Suprapubic skin (tissue), 4 donors: ENCODE results near the gene INHBA.

ENCODE experiments used
- POLR2A ChIP-seq, 2 donors: fragments of 450-650 bp; IDR thresholded peaks; one replicate each; pipeline ENCODE4 v1.6.1; 2017; ENCODE audit warnings: antibody characterized with exemption in 2 of 2, mild to moderate bottlenecking in 2 of 2, moderate library complexity in 2 of 2
- POLR2AphosphoS5 ChIP-seq, 3 donors: sonication (generic); formaldehyde crosslinking; IDR thresholded peaks; one replicate each; pipeline ENCODE4 v1.6.1; 2017; ENCODE audit warnings: antibody characterized with exemption in 3 of 3
- TF ChIP-seq, protein P1 (sequence below), 2 donors: fragments of 200-600 bp in 1 of 2; fragments of 450-650 bp in 1 of 2; sonication (generic) in 1 of 2; IDR thresholded peaks; one replicate each; pipeline ENCODE4 v1.5.1; 2016 to 2019; ENCODE audit warnings: antibody characterized with exemption in 2 of 2, mild to moderate bottlenecking in 1 of 2, moderate library complexity in 1 of 2

DNA sequence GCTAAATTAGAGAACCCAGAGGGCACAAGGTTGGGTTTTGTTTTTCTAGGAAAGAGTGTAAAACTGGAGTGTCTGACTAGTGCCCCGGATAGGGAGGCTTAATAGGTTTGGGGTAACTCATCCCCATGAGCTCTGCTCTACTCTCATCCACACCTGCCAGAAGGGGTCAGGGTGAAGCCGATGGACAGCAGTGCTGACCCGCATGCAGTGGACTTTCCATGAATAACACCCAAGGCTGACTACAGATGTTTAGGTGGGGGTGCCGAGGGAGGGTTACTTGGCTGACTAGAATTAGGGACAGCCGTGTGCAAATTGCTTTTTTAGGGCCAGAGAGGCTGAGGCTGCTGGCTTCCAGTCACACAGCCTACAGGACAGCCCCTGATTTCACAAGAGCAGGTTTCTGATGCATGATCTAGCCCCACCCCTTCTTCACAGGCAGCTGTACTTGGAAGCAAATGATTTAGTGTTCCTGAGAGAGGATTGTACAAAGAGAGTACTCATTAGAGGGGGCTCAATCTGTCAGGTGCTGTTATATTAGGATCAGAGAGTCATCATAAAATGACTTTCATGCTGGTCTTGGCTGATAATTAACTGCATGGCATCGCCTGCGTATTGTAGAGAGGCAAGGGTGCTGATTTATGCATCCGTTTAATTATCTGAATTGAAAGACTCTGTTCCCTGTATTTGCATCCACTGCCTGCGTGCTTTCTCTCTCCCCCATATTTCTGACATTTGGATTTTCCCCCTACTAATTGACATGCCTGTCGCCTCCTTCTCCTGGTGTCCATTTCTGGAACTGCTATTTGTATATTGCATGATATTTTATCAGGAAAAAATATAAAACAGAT is 9.5 kb downstream of the INHBA start:
- TF ChIP-seq, protein P1, sequence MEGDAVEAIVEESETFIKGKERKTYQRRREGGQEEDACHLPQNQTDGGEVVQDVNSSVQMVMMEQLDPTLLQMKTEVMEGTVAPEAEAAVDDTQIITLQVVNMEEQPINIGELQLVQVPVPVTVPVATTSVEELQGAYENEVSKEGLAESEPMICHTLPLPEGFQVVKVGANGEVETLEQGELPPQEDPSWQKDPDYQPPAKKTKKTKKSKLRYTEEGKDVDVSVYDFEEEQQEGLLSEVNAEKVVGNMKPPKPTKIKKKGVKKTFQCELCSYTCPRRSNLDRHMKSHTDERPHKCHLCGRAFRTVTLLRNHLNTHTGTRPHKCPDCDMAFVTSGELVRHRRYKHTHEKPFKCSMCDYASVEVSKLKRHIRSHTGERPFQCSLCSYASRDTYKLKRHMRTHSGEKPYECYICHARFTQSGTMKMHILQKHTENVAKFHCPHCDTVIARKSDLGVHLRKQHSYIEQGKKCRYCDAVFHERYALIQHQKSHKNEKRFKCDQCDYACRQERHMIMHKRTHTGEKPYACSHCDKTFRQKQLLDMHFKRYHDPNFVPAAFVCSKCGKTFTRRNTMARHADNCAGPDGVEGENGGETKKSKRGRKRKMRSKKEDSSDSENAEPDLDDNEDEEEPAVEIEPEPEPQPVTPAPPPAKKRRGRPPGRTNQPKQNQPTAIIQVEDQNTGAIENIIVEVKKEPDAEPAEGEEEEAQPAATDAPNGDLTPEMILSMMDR (IDR thresholded peaks at IDR 0.05), result no peak
- no peak for TF ChIP-seq POLR2A (IDR thresholded peaks at IDR 0.05)
- TF ChIP-seq POLR2AphosphoS5 (IDR thresholded peaks at IDR 0.05), result no peak
